DMS153 treated with DMSO at 0.1 percent for 48 hours (cell line): Measurements from ENCODE around the gene ALAS2.
"Not testable (repeated sequence)": the region's sequence is repeated elsewhere in the genome, so short reads cannot be mapped to it uniquely, and the experiment has no call there.

Experiments
- DNase-seq: peaks from one replicate; lab custom pipeline; 2025; ENCODE audit not compliant: unreplicated experiment; lab: John Stamatoyannopoulos, UW

Gene ALAS2

DNA sequence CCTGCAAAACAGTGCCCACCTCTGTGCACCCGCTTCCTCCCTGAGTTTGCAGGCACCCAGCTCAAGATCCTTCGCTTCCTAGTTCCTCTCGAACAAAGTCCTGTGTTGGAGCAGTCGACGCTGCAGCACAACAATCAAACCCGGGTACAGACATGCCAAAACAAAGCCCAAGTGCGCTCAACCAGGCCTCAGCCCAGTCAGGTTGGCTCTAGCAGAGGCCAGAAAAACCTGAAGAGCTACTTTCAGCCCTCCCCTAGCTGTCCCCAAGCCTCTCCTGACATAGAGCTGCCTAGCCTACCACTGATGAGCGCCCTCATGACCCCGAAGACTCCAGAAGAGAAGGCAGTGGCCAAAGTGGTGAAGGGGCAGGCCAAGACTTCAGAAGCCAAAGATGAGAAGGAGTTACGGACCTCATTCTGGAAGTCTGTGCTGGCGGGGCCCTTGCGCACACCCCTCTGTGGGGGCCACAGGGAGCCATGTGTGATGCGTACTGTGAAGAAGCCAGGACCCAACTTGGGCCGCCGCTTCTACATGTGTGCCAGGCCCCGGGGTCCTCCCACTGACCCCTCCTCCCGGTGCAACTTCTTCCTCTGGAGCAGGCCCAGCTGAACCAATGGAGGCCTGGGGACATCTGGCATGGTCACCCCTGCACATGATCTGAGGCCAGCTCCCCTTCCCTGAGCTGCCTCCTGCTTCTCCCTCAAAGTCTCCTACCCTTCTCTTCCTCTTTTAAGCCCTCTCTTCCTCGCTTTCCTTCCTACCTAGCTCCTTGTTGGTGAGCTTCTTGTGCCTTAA, 23.8 kb downstream of the ALAS2 start:
- DNase-seq: no peak

DNA sequence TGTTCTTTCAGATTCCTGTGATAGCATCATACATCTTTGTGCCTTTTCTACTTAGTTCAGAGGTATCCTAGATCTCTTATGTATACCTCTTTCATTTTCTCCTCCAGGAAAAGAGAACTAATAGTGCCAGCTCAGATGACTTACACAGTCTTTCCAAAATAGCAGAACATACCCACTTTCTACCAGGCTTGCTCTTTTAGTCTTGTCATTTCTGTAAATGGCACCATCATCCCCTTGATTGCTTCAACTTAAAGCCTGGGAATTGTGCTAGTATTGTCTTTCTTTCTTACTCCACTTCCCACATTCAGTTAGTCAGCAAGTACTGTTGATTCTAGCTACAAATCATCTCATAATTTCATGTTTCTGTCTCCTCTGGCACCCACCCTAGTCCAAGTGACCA, 25.5 kb downstream of the ALAS2 start:
- no peak for DNase-seq

DNA sequence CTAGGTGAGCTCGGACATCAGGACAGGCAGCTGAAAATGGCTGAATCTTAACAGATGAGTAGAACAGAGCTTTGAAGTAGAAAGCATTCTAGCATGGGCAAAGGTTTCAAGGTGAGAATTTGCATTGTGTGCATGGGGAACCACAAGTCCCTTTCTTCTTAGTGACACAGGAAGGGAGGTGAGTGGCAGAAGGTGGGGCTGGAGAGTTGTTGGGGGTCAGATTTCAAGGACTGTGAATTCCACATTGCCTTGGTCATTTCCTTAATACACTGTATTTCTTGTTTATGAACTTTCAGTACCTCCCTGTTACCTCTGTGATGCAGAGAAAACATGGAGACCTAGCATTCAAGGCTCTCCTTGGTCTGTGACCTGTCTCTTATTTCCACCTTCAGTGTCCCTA, 26.5 kb downstream of the ALAS2 start:
- no peak for DNase-seq

DNA sequence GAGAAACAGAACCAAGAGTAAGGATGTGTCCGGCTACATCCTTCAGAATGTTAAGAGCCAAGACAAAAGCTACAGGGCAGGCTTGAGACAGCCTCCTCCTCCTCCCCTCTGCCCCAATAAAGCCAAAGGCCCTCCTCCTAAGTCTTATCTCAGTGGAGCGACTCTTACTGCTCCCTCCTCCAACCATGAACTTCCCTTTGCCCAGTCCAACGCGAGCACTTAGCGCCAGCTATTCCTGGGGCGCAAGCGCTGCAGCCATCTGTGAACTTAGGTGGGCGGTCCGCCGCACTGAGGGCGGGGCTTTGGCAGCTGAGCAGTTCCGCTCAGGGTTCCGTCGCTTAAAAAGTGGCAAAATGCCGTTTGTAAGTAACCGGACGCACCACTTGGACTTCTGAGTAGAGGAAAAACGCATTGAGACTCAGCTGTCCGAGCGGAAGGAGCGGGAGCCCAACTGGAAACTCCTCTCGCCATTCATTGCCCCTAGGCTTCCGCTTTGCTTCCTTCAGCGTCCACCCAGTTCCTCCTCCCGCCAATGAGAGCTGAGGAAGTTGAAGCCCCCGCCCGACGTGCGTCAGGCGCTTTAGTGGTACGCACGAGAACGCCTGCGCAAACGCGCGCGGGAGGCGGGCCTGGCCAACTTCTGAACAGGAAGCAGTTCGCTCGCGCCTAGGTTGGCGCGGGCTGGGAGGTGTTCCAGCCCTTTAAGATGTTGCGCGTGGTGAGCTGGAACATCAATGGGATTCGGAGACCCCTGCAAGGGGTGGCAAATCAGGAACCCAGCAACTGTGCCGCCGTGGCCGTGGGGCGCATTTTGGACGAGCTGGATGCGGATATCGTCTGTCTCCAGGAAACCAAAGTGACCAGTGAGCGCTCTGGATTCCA, 30.8 kb downstream of the ALAS2 start, which contains the start of gene APEX2:
TSS of gene APEX2 (plus strand) at position 647 of the 882 bp plus-strand sequence. CDS start at position 707, 60 bp downstream.
- DNase-seq: peak; percentile 66

DNA sequence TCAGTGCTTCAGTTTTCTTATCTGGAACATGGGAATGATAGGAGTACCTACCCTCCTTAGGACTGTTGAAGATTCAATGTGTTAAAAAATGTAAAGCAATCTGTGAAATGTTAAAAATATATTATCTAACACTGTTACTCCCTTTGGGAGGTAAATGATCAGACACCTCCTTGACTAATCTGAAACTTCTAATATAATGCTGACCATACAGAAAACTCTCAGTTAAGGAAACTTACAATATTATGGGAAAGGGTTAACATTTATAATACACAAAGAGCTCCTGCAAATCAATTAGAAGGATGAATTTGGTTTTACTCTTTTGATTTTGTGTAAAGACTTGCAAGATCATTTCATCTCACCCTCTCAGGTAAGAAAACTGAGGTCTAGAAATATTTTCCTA, 35.2 kb downstream of the ALAS2 start:
- no peak for DNase-seq

DNA sequence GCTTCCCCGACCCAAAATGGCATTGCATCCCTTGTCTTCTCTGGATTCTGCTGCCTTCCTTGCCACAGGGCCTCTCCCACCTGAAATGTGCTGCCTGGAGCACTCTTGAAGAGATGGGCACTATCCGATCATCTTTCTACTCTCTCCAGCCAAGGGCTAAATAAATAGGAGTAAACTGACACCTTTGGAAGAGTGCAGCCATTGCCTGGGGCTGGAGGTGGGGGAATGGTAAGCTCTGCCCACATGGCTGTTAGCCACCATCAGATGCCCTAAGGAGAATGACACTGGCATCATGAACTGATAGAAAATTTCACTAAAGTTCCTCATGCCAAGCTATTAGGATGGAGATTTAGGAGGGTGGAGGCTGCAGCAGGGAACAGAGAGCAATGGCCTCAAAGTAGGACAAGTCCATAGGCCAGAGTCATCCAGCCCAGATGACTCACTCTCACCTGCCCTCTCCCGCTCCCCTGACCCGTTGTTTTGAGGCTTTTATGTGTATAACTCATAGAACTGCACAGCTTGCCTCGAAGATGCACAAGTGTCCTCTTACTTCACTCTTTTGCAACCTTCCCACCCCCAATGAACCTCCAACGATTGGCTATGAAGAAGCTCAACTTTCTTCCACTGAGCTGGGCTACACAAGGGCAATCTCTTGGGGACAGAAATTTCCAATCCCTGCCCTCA, 36.0 kb downstream of the ALAS2 start:
- DNase-seq: no peak

DNA sequence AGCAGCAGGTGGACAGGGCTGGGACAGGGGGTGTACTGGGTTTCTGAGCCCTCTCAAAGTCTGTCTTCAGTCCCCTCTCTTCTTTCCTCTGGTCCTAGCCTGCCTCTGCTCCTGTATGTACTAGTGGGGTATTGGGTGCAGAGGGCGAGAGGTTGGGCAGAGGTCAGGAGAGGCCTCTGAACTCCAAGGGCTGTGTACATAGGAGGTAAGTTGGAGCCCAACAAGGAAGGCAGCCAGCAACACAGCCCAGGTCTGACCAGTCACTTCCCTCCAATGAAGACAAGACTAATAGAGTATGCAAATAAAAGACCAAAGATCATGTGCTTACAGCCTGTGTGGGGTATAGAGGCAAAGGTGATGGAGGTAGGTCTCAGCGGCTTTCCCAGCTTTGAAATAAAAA, 36.7 kb downstream of the ALAS2 start, which contains the start of gene PFKFB1:
TSS of gene PFKFB1 (minus strand) at position 90 of the 400 bp plus-strand sequence. CDS start 181 bp downstream, outside the sequence.
- no peak for DNase-seq

DNA sequence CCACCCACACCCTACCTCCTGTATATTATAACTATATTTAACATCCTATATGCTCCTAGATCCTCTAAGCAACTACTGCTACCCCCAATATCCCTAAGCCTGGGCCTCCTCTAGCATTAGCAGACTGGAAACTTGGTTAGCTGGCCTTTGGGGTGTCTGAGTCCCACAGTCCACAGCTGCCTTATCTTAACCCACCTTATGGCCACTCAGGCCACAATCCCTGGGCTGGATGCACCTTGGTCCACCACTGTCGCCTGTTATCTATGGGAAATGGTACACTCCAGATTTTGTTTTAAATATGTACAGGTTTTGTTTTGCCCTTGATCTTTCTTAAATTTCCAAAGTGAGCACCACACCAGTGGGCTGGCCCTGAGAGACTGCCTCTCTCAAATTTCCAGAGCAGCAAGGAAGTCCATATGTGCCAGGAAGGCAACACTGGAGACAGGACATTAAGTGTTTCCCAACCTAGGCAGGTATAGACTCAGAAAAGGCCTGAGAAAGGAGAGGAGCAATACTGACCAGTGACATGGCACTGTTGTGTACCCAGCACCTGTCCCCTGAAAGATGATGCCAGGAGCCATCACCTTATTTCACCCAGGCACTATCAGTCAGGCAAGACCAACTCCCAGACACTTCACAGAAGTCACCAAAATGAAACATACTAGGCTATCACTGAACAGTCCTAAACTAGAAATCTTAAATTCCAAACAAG, 37.7 kb downstream of the ALAS2 start:
- DNase-seq: no peak

DNA sequence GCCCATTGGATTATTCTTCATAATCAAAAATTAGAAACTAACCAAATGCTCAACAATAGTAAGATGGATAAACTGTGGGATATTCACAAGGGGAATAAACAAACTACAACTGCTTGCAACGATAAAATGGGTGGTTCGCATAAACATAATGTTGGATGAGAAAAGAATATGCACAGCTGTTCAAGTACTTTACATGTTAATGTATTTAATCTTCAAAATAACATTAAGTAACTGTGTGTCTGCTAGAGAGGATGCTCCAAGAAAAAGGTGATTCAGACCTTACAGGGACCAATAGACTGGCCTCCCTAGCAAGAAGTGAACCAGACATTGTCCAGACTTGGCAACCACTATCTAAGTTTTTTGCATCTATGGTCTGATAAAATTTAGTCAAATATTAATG, 39.1 kb downstream of the ALAS2 start:
- DNase-seq: no peak

DNA sequence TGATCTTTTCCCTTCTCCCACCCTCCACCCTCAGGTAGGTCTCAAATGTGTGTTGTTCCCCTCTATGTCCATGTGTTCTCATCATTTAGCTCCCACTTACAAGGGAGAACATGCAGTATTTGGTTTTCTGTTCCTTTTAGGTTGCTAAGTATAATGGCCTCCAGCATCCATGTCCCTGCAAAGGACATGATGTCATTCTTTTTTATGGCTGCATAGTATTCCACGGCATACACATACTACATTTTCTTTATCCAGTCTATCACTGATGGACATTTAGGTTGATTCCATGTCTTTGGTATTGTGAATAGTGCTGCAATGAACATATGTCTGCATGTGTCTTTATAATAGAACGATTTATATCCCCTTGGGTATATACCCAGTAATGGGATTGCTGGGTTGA, 47.5 kb downstream of the ALAS2 start:
- not testable (repeated sequence) for DNase-seq

DNA sequence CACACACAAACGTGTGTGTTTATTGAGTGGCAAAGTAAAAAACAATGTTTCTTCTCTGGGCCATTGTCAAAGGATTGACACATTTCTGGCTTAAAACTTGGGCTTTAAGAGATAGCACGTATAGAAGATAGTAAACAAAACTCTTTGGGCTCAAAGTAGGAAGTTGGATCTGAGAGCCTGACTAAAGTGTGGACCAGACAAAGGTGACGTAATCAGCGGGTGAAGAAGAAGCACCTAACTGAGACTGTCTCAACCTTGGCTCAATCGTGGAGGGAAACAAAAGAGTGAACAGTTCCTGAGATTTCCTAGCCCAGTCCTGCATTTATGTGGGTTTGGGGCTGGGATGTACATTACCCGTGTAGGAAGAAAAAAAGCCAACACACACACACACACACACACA, 50.4 kb downstream of the ALAS2 start:
- DNase-seq: no peak

DNA sequence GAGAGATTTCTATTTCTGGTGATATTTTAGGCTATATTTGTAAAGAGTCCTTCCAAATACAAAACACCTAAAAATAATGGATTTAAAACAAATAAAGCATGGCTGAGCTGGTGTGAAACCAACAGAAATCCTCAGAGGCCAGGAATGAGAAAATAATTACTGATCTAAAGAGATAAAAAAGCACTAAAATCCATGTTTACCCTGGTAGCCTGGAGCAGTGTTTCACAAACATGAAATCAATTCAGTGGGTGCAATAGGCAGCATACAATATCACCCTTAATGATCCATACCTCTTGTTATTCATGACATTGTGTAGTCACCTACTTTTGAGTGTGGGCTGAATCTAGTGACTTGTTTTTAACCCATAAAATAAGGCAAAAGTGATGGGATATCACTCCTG, 51.3 kb downstream of the ALAS2 start:
- no peak for DNase-seq

DNA sequence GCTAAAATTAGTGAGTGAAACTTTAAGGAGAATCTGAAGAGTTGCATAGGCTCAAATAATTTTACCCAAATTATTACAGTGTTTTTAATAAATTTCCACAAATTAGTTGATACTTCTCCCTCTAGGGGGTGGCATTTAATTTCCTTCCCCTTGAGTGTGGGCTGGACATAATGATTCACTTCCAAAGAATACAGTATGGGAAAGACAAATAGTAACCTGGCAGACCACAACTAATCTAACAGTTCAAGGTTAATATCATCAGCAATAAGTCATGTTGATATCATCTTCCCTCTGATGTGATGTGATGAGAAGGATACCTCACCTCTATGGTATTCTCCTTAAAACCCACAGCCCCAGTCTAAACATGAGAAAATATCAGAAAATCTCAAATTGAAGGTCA, 52.3 kb downstream of the ALAS2 start:
- DNase-seq: no peak

DNA sequence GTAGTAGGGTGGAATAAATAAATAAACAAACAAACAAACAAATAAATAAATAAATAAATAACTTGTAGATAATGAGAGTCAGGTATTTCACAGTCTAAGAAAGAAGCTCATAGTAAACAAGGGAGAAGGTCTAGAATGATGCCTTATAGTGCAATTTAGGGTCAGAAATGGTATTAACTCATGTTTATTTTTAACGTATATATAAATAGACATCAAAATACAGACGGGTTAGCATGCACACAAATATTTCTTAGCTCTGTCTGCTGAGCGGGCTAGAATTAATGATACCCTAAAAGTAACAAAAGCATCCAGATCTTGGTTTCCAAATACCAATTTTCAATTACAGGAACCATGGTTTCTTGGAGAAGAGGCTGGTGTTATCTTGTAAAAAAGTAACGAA, 53.4 kb downstream of the ALAS2 start:
- no peak for DNase-seq

DNA sequence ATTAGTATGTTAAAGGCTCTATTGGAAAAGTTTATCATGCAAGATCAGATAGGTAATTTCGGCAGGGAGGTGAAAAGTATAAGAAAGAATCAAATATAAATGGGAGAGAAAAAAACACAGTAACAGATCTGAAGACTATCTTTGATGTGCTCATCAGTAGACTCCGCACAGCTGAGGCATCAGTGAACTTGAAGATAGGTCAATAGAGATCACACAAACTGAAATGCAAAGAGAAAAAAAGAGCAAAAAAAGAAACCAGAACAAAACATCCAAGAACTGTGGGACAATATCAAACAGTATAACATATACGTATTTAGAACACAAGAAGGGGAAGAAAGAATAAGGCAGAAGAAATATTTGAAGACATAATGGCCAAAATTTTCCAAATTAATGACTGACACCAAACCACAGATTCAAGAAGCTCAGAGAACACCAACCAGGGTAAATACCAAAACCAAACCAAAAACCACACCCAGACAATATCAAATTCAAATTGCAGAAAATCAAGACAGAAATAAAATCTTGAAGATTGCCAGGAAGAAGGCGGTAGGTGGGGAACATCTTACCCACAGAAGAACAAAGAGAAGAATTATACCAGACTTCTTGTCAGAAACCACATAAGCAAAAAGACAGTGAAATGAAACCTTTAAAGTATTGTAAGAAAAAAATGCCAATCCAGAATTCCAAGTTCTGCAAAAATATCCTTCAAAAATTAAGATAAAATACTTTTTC, 65.8 kb downstream of the ALAS2 start:
- no peak for DNase-seq

DNA sequence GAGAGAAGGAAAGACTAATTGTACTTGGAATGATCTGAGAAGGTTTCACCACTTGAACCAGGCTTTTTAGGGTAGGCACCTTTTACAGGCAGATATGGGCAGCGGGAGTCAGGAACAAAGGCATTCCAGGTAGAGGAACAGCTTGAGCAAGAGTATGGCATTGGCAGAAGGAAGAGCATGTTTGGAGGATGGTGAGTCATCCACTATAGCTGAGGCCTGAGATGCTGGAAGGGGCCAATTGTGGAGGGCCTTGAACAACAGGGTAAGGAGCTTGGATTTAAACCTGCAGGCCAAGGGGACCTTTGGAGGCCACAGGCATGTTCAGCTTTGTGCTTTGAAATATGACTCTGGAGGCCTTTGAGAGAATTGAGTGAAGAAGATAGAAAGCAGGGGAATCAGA, 69.0 kb downstream of the ALAS2 start:
- DNase-seq: no peak
